Measurements from ENCODE around the gene MRPL20.

DNA sequence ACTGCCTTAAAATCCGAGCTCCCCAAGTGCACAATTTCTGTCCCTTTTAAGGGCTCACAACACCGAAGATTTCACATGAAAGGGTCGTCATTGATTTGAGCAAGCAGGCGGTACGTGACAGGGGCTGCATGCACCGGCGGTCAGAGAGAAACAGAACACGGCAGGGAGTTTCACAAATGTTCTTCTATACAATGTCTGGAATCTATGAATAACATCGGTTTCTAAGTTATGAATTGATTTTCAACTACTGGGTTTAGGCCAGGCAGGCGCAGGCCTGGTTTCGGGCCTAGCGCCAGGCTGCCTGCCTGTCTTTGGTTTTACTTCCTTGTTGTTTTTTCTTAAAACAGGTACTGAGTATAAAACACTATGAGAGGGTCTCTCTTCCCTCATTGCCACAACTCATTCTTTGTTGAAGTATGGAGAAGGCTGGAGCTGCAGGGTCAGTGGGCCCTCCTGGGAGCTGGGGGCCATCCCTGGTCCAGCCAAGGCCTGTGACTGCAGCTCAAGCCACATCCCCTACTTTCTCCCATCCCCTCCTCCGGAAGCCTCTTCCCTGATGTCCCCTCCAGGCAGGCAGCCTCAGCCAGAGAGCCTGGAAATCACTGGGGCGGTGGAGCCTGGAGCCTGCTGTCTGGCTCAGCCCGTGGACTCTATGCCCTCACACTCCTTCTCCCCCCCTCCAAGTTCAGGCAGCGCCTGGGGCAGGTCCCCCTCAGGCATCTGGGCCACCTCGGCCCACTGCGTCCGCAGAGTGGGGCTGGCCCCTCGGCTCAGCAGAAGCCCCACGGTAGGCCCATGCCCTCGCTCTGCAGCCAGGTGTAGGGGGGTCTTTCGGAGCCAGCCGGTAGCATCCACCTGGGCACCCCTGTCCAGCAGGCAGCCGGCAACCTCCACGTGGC lies 11.6 kb upstream of the MRPL20 start:
- no peak for TF ChIP-seq EZH2 (IDR thresholded peaks at IDR 0.05; ENCODE audit: low read depth)
- TF ChIP-seq, protein P1, sequence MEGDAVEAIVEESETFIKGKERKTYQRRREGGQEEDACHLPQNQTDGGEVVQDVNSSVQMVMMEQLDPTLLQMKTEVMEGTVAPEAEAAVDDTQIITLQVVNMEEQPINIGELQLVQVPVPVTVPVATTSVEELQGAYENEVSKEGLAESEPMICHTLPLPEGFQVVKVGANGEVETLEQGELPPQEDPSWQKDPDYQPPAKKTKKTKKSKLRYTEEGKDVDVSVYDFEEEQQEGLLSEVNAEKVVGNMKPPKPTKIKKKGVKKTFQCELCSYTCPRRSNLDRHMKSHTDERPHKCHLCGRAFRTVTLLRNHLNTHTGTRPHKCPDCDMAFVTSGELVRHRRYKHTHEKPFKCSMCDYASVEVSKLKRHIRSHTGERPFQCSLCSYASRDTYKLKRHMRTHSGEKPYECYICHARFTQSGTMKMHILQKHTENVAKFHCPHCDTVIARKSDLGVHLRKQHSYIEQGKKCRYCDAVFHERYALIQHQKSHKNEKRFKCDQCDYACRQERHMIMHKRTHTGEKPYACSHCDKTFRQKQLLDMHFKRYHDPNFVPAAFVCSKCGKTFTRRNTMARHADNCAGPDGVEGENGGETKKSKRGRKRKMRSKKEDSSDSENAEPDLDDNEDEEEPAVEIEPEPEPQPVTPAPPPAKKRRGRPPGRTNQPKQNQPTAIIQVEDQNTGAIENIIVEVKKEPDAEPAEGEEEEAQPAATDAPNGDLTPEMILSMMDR (conservative IDR thresholded peaks at IDR 0.05): no peak

Data from PC-9 (cell line).